ENCODE data around the gene HSPA14. TPM values are rescaled to one million over a fixed set of nuclear protein-coding genes. Genes with fewer than 3 reads are reported as not detected.
"Not testable (repeated sequence)": the region's sequence is repeated elsewhere in the genome, so short reads cannot be mapped to it uniquely, and the experiment has no call there.

Gene HSPA14
- total RNA-seq: 7.6 TPM
- long read RNA-seq, transcript HSPA14-201 (14 exons, 1,904 nt): major isoform, 10 of 10 reads
- long read RNA-seq, partial matches to known transcripts: 0 of 10 reads
- long read RNA-seq, other reads (novel, unspliced or antisense): 0 of 10 reads

- intact Hi-C loops (cut with DNase I): loop anchor here (2.0 to 10.0 kb wide), 4 partner anchors 39 to 267 kb away; partner anchors contain the start of genes MEIG1 and SUV39H2
- DNase-seq (ENCODE audit: missing footprints) (peak; percentile 99), ATAC-seq (peak; percentile 99)
Observed at GRCh38 chr10:14837757-14838581, at the start of gene HSPA14, which contains the start of the genes CDNF and MSANTD7. Gene HSPA14, plus strand, starts transcription at chr10:14838306. Its CDS starts 97 bp downstream, at chr10:14838403. Gene CDNF, minus strand, starts transcription at chr10:14838037. Its CDS starts 91 bp downstream, at chr10:14837946. Gene MSANTD7, plus strand, starts transcription at chr10:14838306. Its CDS starts 3,979 bp downstream, at chr10:14842285.

- intact Hi-C loops (cut with DNase I): no loop called here
- DNase-seq (ENCODE audit: missing footprints): no peak
- ATAC-seq: no peak
Observed at GRCh38 chr10:14798636-14799035, 39.5 kb upstream of the HSPA14 start.

- ATAC-seq: no peak
- intact Hi-C loops (cut with DNase I): no loop called here
- no peak for DNase-seq (ENCODE audit: missing footprints)
Observed at GRCh38 chr10:14800397-14800796, 37.7 kb upstream of the HSPA14 start.

GRCh38 chr10:14801723-14802122 lies 36.4 kb upstream of the HSPA14 start:
- DNase-seq (ENCODE audit: missing footprints) (no peak), ATAC-seq (no peak)
- intact Hi-C loops (cut with DNase I): no loop called here

GRCh38 chr10:14803827-14804226 lies 34.3 kb upstream of the HSPA14 start:
- DNase-seq (ENCODE audit: missing footprints) (no peak), ATAC-seq (no peak)
- intact Hi-C loops (cut with DNase I): no loop called here

GRCh38 chr10:14806318-14806717 lies 31.8 kb upstream of the HSPA14 start:
- DNase-seq (ENCODE audit: missing footprints) (no peak), ATAC-seq (no peak)
- intact Hi-C loops (cut with DNase I): no loop called here

- no peak for ATAC-seq
- intact Hi-C loops (cut with DNase I): no loop called here
Observed at GRCh38 chr10:14810969-14811953, 26.8 kb upstream of the HSPA14 start.

GRCh38 chr10:14812271-14812670 lies 25.8 kb upstream of the HSPA14 start:
- DNase-seq (ENCODE audit: missing footprints): no peak
- intact Hi-C loops (cut with DNase I): no loop called here
- no peak for ATAC-seq

More at GRCh38 chr10:14810969-14811953, 26.8 kb upstream of the HSPA14 start:
- no peak for DNase-seq (ENCODE audit: missing footprints)

GRCh38 chr10:14815681-14816080 lies 22.4 kb upstream of the HSPA14 start:
- no peak for ATAC-seq
- intact Hi-C loops (cut with DNase I): no loop called here

GRCh38 chr10:14816717-14817116 lies 21.4 kb upstream of the HSPA14 start:
- intact Hi-C loops (cut with DNase I); ATAC-seq; DNase-seq (ENCODE audit: missing footprints): not testable (repeated sequence)

More at GRCh38 chr10:14815681-14816080, 22.4 kb upstream of the HSPA14 start:
- no peak for DNase-seq (ENCODE audit: missing footprints)

GRCh38 chr10:14820010-14820774 lies 17.9 kb upstream of the HSPA14 start:
- ATAC-seq (no peak), DNase-seq (ENCODE audit: missing footprints) (no peak)
- intact Hi-C loops (cut with DNase I): loop anchor here (5.0 kb wide), 2 partner anchors 283 to 323 kb away; no protein-coding TSS in a partner anchor

GRCh38 chr10:14820775-14821154 lies 17.3 kb upstream of the HSPA14 start:
- no peak for ATAC-seq
- DNase-seq (ENCODE audit: missing footprints): no peak
- intact Hi-C loops (cut with DNase I): loop anchor here (5.0 kb wide), 2 partner anchors 283 to 323 kb away; no protein-coding TSS in a partner anchor

- intact Hi-C loops (cut with DNase I): loop anchor here (5.0 kb wide), 2 partner anchors 285 to 325 kb away; no protein-coding TSS in a partner anchor
- ATAC-seq: no peak
Observed at GRCh38 chr10:14821635-14822375, 16.3 kb upstream of the HSPA14 start.

GRCh38 chr10:14822879-14823755 lies 15.0 kb upstream of the HSPA14 start:
- intact Hi-C loops (cut with DNase I): loop anchor here (5.0 kb wide), 2 partner anchors 286 to 326 kb away; no protein-coding TSS in a partner anchor
- no peak for ATAC-seq
- DNase-seq (ENCODE audit: missing footprints): no peak

More at GRCh38 chr10:14821635-14822375, 16.3 kb upstream of the HSPA14 start:
- DNase-seq (ENCODE audit: missing footprints): no peak

GRCh38 chr10:14823966-14824365 lies 14.1 kb upstream of the HSPA14 start:
- DNase-seq (ENCODE audit: missing footprints) (no peak), ATAC-seq (no peak)
- intact Hi-C loops (cut with DNase I): loop anchor here (5.0 kb wide), 2 partner anchors 287 to 327 kb away; no protein-coding TSS in a partner anchor
